GM12878 (cell line): ENCODE measurements around the gene CELF2. TPM values are rescaled to one million over a fixed set of nuclear protein-coding genes. Genes with fewer than 3 reads are reported as not detected.

Experiments
- ATAC-seq: fragments of 200-7000 bp; cut with Tn5 transposase; 3 replicates; pipeline ENCODE4 v1.9.1; 2020; ENCODE audit warnings: mild to moderate bottlenecking, moderate library complexity
- BruUV-seq: library from RNA; stranded (reverse); fragments of 400-500 nt; replicated peaks from 2 replicates; lab custom pipeline; 2021; lab: Mats Ljungman, UMichigan
- CTCF ChIA-PET: fragments of 300-600 bp; sonication (Branson Sonifier 250); formaldehyde crosslinking; extraction: SDS; loops from one replicate; lab custom pipeline; 2021; ENCODE audit warnings: inconsistent platforms; lab: Yijun Ruan, JAX
- POLR2A ChIA-PET: fragments of 350-600 bp; formaldehyde crosslinking; extraction: SDS; loops from one replicate; lab custom pipeline; 2021; ENCODE audit warnings: inconsistent platforms; lab: Charles Lee
- RAD21 ChIA-PET: fragments of 300-600 bp; sonication (Branson Sonifier 250); formaldehyde crosslinking; loops from one replicate; lab custom pipeline; 2023; ENCODE audit warnings: antibody characterized with exemption; ENCODE audit not compliant: unreplicated experiment; lab: Charles Lee
- SMC1A ChIA-PET: fragments of 300-600 bp; sonication (Branson Sonifier 250); formaldehyde crosslinking; loops from one replicate; lab custom pipeline; 2023; ENCODE audit not compliant: unreplicated experiment, uncharacterized antibody; lab: Charles Lee
- DNase-seq: peaks from one replicate; pipeline ENCODE4 v3.0.0-alpha.2; 2011; ENCODE audit warnings: low read depth, low spot score
- FAIRE-seq: peaks from 3 replicates; lab custom pipeline; 2011; peaks lifted over from hg19 to GRCh38; lab: Jason Lieb, UNC
- H2AFZ ChIP-seq: 2 replicates; pipeline ENCODE4 v1.6.0; 2011; ENCODE audit warnings: low read depth, low read length, control low read depth; ENCODE audit not compliant: control insufficient read depth
- H3K27ac ChIP-seq: 2 replicates; pipeline ENCODE4 v1.5.1; 2011; ENCODE audit warnings: control low read depth; ENCODE audit not compliant: control insufficient read depth, insufficient read depth
- H3K27me3 ChIP-seq, 2 experiments: replicated peaks in 1 of 2; 2 replicates each; pipeline versions ENCODE4 v1.6.0 to v1.6.1; 2011; ENCODE audit warnings: low read length in 1 of 2; ENCODE audit not compliant: control insufficient read depth in 2 of 2, insufficient read depth in 2 of 2
- H3K36me3 ChIP-seq, 2 experiments: 2 replicates each; pipeline ENCODE4 v1.5.1; 2011; ENCODE audit warnings: low read length in 1 of 2; ENCODE audit not compliant: control insufficient read depth in 2 of 2, insufficient read depth in 2 of 2
- H3K4me1 ChIP-seq: 2 replicates; pipeline ENCODE4 v1.6.1; 2011; ENCODE audit warnings: mild to moderate bottlenecking, low read length, moderate library complexity, mixed read lengths; ENCODE audit not compliant: control insufficient read depth, insufficient read depth
- H3K4me2 ChIP-seq: 2 replicates; pipeline ENCODE4 v1.6.0; 2011; ENCODE audit warnings: control low read depth; ENCODE audit not compliant: control insufficient read depth, insufficient read depth
- H3K4me3 ChIP-seq: fragments of 200-600 bp; sonication (generic); 2 replicates; pipeline ENCODE4 v1.5.1; 2016
- H3K79me2 ChIP-seq: 2 replicates; pipeline ENCODE4 v1.6.0; 2011; ENCODE audit warnings: low read length; ENCODE audit not compliant: control insufficient read depth, insufficient read depth
- H3K9ac ChIP-seq: 2 replicates; pipeline ENCODE4 v1.8.0; 2011; ENCODE audit warnings: low read length, control low read depth, mixed read lengths; ENCODE audit not compliant: control insufficient read depth, insufficient read depth
- H3K9me3 ChIP-seq: replicated peaks from 3 replicates; pipeline ENCODE4 v1.5.1; 2011; ENCODE audit warnings: mild to moderate bottlenecking, low read length; ENCODE audit not compliant: control insufficient read depth, insufficient read depth
- H4K20me1 ChIP-seq: 2 replicates; pipeline ENCODE4 v1.6.0; 2011; ENCODE audit not compliant: control insufficient read depth, insufficient read depth
- BCL11A ChIP-seq: IDR thresholded peaks from 2 replicates; pipeline ENCODE4 v1.6.1; 2011; ENCODE audit warnings: low read depth, low read length
- CBX5 ChIP-seq: sonication (generic); IDR thresholded peaks from 2 replicates; pipeline ENCODE4 v1.6.1; 2016; ENCODE audit warnings: low read depth, moderate library complexity, mild to moderate bottlenecking, inconsistent platforms
- DPF2 ChIP-seq: fragments of 450-650 bp; IDR thresholded peaks from 2 replicates; pipeline ENCODE4 v1.6.1; 2017; ENCODE audit warnings: mild to moderate bottlenecking
- FOXK2 ChIP-seq: fragments of 450-650 bp; IDR thresholded peaks from 2 replicates; pipeline ENCODE4 v1.6.1; 2017; ENCODE audit warnings: mild to moderate bottlenecking, moderate library complexity
- GABPA ChIP-seq: IDR thresholded peaks from 2 replicates; pipeline ENCODE4 v1.6.1; 2014; ENCODE audit warnings: antibody characterized with exemption, low read depth, mild to moderate bottlenecking, inconsistent platforms
- IKZF1 ChIP-seq: fragments of 450-650 bp; conservative IDR thresholded peaks from 2 replicates; pipeline ENCODE4 v1.6.1; 2017; ENCODE audit warnings: antibody characterized with exemption, mild to moderate bottlenecking
- IKZF2 ChIP-seq, 2 experiments: fragments of 450-650 bp; IDR thresholded peaks; 2 replicates each; pipeline ENCODE4 v1.6.1; 2017; ENCODE audit warnings: mild to moderate bottlenecking in 2 of 2, moderate library complexity in 2 of 2
- IRF4 ChIP-seq: IDR thresholded peaks from 2 replicates; pipeline ENCODE4 v1.6.1; 2011; ENCODE audit warnings: low read depth, low read length
- MEF2A ChIP-seq: IDR thresholded peaks from 2 replicates; pipeline ENCODE4 v1.6.1; 2011; ENCODE audit warnings: low read depth, mild to moderate bottlenecking, low read length, moderate library complexity; ENCODE audit not compliant: insufficient read depth
- MTA2 ChIP-seq: fragments of 450-650 bp; IDR thresholded peaks from 2 replicates; pipeline ENCODE4 v1.6.1; 2016; ENCODE audit warnings: low read depth, mild to moderate bottlenecking, moderate library complexity
- NR2C1 ChIP-seq: fragments of 450-650 bp; IDR thresholded peaks from 2 replicates; pipeline ENCODE4 v1.6.1; 2017; ENCODE audit warnings: antibody characterized with exemption, mild to moderate bottlenecking, moderate library complexity
- POLR2AphosphoS5 ChIP-seq: IDR thresholded peaks from 2 replicates; pipeline ENCODE4 v1.6.1; 2011; ENCODE audit warnings: mild to moderate bottlenecking, low read length, inconsistent platforms
- RCOR1 ChIP-seq: conservative IDR thresholded peaks from 2 replicates; pipeline ENCODE4 v1.6.1; 2012; ENCODE audit warnings: low read depth, low read length, improper control_type of control experiment
- SMC3 ChIP-seq: IDR thresholded peaks from 2 replicates; pipeline ENCODE4 v1.6.1; 2011; ENCODE audit warnings: low read length, improper control_type of control experiment, borderline replicate concordance
- SUPT20H ChIP-seq: IDR thresholded peaks from 2 replicates; pipeline ENCODE4 v1.6.1; 2011; ENCODE audit warnings: low read depth, mild to moderate bottlenecking, low read length, moderate library complexity, borderline replicate concordance; ENCODE audit not compliant: control insufficient read depth
- SUZ12 ChIP-seq: fragments of 200-600 bp; sonication (generic); IDR thresholded peaks from one replicate; pipeline ENCODE4 v1.6.1; 2018; ENCODE audit warnings: antibody characterized with exemption, mild to moderate bottlenecking; ENCODE audit not compliant: unreplicated experiment
- YBX1 ChIP-seq: fragments of 450-650 bp; IDR thresholded peaks from 2 replicates; pipeline ENCODE4 v1.6.1; 2016; ENCODE audit warnings: antibody characterized with exemption
- ZNF217 ChIP-seq: fragments of 450-650 bp; IDR thresholded peaks from 2 replicates; pipeline ENCODE4 v1.6.1; 2017; ENCODE audit warnings: antibody characterized with exemption, mild to moderate bottlenecking
- WGBS: methylation state at CpG from one replicate; pipeline ENCODE4 v1.1.6; 2016; ENCODE audit warnings: low lambda C conversion rate; ENCODE audit not compliant: insufficient replicate concordance, insufficient coverage; ENCODE audit errors: missing lambda C conversion rate; 5-methylcytosine and 5-hydroxymethylcytosine counted together
- in situ Hi-C: fragments of 300-500 bp; cut with MboI; formaldehyde crosslinking; loops from 9 replicates; pipeline ENCODE4 v1.14.3; 2018; ENCODE audit warnings: mixed read lengths
- intact Hi-C: fragments of 100-400 bp; cut with micrococcal nuclease; formaldehyde crosslinking; loops from one replicate; pipeline ENCODE4 v1.14.2; 2022; ENCODE audit not compliant: unreplicated experiment
- polyA plus RNA-seq, 11 experiments: library from polyadenylated mRNA; depleted of rRNA in 4 of 11; unstranded in 6 of 11; stranded (reverse) in 5 of 11; fragments of >200 nt; fragmentation: Nextera tagmentation in 4 of 11; fragmentation: Illumina TruSeq in 1 of 11; extraction: Ambion mirVana in 4 of 11; extraction: Trizol in 1 of 11; gene quantifications; 1 replicate in 1 of 11; 2 replicates in 10 of 11; pipeline versions ENCODE4 v1.2.1 to v1.2.3, GENCODE V29; 2011 to 2016; ENCODE audit warnings: inconsistent platforms in 2 of 11, missing spikeins in 2 of 11, low read depth in 1 of 11
- total RNA-seq, 4 experiments: library from RNA; depleted of rRNA in 3 of 4; stranded (reverse); fragments of >200 nt in 3 of 4; fragmentation: Illumina TruSeq in 1 of 4; extraction: Trizol in 1 of 4; gene quantifications; 2 replicates each; pipeline versions ENCODE4 v1.2.1 to v1.2.3, GENCODE V29; 2013 to 2021
- TF ChIP-seq, protein P1 (sequence below): fragments of 450-650 bp; IDR thresholded peaks from 2 replicates; pipeline ENCODE4 v1.6.1; 2017; ENCODE audit warnings: mild to moderate bottlenecking
- TF ChIP-seq, protein P2 (sequence below): fragments of 450-650 bp; IDR thresholded peaks from 2 replicates; pipeline ENCODE4 v1.6.1; 2016; ENCODE audit warnings: mild to moderate bottlenecking
- TF ChIP-seq, protein P3 (sequence below): fragments of 450-650 bp; IDR thresholded peaks from 2 replicates; pipeline ENCODE4 v1.6.1; 2017; ENCODE audit warnings: low read depth, mild to moderate bottlenecking, moderate library complexity

Gene CELF2
- total and polyA plus RNA-seq, 10 of the 15 experiments (the other 5 are each of a cell fraction or from before 2014, with no cell fraction given), result 20.8 to 129 (median 86.3) TPM

DNA sequence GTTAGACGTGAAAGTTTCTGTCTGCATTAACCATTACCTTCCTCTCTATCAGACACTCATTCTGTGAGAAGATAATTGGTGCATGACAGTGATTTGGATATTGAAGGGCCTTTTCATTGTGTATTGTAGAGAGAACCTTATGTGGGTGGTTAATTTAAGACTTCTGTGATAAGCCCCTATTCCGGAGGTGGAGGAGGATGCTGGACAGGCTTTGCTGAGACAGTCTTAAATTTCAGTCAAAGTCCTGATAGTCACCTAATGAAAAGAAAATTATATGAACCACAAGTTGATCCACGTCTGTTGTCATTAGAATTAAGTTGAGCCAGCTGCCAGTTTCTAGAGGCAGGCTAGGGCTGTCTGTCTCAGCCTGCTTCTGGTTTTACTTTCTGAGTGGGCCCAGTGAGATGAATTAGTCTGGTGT is 62.9 kb downstream of the CELF2 start:
- ATAC-seq (peak; percentile 93), FAIRE-seq (peak; percentile 47), DNase-seq (peak; percentile 40)
- H4K20me1 ChIP-seq, result no peaks in the 10 kb centered on the region
- ChIA-PET POLR2A (no interaction called here), CTCF (no interaction called here), RAD21 (no interaction called here), SMC1A (interaction anchor here (1.4 kb wide), 1 partner anchor 84 kb away, joined by 3 read pairs; no protein-coding TSS in a partner anchor)
- no peaks in the 10 kb centered on the region for H3K36me3 ChIP-seq
- BruUV-seq, result no TSS peak
- H3K9ac ChIP-seq, result no peak overlapping the region
- H3K4me2 ChIP-seq, result peak overlapping the region; percentile 11
- no peaks in the 10 kb centered on the region for H3K79me2 ChIP-seq
- intact Hi-C loops (no loop called here), in situ Hi-C loops (no loop called here)
- H3K4me1 ChIP-seq, result peaks cover 13% of the 10 kb centered on the region
- peak overlapping the region; percentile 31 for H2AFZ ChIP-seq
- peaks cover 2% of the 10 kb centered on the region; the same call in 2 of the 3 replicates for H3K9me3 ChIP-seq
- 11% methylated on average over 3 of the region's 3 CpGs for WGBS
- no peak overlapping the region; the same call in 1 of the 2 replicates for H3K27ac ChIP-seq
- H3K27me3 ChIP-seq, result no peaks in the 10 kb centered on the region
- 0 out of 2 replicates have a peak overlapping the region, but pooled peaks have one; percentile 4 for H3K4me3 ChIP-seq
- TF ChIP-seq FOXK2 (no peak), RCOR1 (no peak), YBX1 (no peak), SMC3 (no peak), GABPA (no peak), SUPT20H (no peak), BCL11A (peak; percentile 59; the same call in 1 of the 2 replicates), IKZF1 (no peak), IRF4 (no peak), CBX5 (0 out of 2 replicates have a peak, but pooled peaks have one; percentile 23), POLR2AphosphoS5 (no peak), SUZ12 (no peak), IKZF2 (IDR thresholded peaks at IDR 0.05) (peak in 1 of 2 experiments; percentile 27; a peak in 1 of 4 replicates), ZNF217 (peak; percentile 25; the same call in 1 of the 2 replicates), MTA2 (peak; percentile 77), NR2C1 (no peak), MEF2A (no peak), DPF2 (0 out of 2 replicates have a peak, but pooled peaks have one; percentile 37)
- TF ChIP-seq, protein P1, sequence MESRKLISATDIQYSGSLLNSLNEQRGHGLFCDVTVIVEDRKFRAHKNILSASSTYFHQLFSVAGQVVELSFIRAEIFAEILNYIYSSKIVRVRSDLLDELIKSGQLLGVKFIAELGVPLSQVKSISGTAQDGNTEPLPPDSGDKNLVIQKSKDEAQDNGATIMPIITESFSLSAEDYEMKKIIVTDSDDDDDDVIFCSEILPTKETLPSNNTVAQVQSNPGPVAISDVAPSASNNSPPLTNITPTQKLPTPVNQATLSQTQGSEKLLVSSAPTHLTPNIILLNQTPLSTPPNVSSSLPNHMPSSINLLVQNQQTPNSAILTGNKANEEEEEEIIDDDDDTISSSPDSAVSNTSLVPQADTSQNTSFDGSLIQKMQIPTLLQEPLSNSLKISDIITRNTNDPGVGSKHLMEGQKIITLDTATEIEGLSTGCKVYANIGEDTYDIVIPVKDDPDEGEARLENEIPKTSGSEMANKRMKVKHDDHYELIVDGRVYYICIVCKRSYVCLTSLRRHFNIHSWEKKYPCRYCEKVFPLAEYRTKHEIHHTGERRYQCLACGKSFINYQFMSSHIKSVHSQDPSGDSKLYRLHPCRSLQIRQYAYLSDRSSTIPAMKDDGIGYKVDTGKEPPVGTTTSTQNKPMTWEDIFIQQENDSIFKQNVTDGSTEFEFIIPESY, result no peak
- TF ChIP-seq, protein P2, sequence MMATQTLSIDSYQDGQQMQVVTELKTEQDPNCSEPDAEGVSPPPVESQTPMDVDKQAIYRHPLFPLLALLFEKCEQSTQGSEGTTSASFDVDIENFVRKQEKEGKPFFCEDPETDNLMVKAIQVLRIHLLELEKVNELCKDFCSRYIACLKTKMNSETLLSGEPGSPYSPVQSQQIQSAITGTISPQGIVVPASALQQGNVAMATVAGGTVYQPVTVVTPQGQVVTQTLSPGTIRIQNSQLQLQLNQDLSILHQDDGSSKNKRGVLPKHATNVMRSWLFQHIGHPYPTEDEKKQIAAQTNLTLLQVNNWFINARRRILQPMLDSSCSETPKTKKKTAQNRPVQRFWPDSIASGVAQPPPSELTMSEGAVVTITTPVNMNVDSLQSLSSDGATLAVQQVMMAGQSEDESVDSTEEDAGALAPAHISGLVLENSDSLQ, result peak; percentile 73; the same call in 1 of the 2 replicates
- TF ChIP-seq, protein P3, sequence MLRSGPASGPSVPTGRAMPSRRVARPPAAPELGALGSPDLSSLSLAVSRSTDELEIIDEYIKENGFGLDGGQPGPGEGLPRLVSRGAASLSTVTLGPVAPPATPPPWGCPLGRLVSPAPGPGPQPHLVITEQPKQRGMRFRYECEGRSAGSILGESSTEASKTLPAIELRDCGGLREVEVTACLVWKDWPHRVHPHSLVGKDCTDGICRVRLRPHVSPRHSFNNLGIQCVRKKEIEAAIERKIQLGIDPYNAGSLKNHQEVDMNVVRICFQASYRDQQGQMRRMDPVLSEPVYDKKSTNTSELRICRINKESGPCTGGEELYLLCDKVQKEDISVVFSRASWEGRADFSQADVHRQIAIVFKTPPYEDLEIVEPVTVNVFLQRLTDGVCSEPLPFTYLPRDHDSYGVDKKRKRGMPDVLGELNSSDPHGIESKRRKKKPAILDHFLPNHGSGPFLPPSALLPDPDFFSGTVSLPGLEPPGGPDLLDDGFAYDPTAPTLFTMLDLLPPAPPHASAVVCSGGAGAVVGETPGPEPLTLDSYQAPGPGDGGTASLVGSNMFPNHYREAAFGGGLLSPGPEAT, result peak; percentile 37; the same call in 1 of the 2 replicates
